Measurements from ENCODE around the gene RPAP3. TPM values are rescaled to one million over a fixed set of nuclear protein-coding genes. Genes with fewer than 3 reads are reported as not detected.

RPAP3 gene, protein sequence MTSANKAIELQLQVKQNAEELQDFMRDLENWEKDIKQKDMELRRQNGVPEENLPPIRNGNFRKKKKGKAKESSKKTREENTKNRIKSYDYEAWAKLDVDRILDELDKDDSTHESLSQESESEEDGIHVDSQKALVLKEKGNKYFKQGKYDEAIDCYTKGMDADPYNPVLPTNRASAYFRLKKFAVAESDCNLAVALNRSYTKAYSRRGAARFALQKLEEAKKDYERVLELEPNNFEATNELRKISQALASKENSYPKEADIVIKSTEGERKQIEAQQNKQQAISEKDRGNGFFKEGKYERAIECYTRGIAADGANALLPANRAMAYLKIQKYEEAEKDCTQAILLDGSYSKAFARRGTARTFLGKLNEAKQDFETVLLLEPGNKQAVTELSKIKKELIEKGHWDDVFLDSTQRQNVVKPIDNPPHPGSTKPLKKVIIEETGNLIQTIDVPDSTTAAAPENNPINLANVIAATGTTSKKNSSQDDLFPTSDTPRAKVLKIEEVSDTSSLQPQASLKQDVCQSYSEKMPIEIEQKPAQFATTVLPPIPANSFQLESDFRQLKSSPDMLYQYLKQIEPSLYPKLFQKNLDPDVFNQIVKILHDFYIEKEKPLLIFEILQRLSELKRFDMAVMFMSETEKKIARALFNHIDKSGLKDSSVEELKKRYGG
- 10 to 100 TPM in 11 of 12 donors, not detected in 1; 21.4 to 38.4 (median 30.7) TPM for polyA plus RNA-seq (ENCODE audit: insufficient read length in 12 of 12)
- long read RNA-seq, donor 1, full-length matches to known transcripts, result 11 of 11 reads
- long read RNA-seq, donor 1, partial matches to known transcripts, result 0 of 11 reads
- long read RNA-seq, donor 1, other reads (novel, unspliced or antisense), result 0 of 11 reads
- long read RNA-seq, donor 2, full-length matches to known transcripts, result 6 of 6 reads
- long read RNA-seq, donor 2, partial matches to known transcripts, result 0 of 6 reads
- long read RNA-seq, donor 2, other reads (novel, unspliced or antisense), result 0 of 6 reads
- long read RNA-seq, donor 3, partial matches to known transcripts, result 0 of 1 reads
- long read RNA-seq, donor 3, other reads (novel, unspliced or antisense), result 0 of 1 reads
- long read RNA-seq, donor 4, partial matches to known transcripts, result 0 of 3 reads
- long read RNA-seq, donor 4, other reads (novel, unspliced or antisense), result 0 of 3 reads
- long read RNA-seq, donor 5, result 0 reads
- long read RNA-seq, donor 6, partial matches to known transcripts, result 0 of 1 reads
- long read RNA-seq, donor 6, other reads (novel, unspliced or antisense), result 0 of 1 reads
- long read RNA-seq, donor 7, full-length matches to known transcripts, result 5 of 5 reads
- long read RNA-seq, donor 7, partial matches to known transcripts, result 0 of 5 reads
- long read RNA-seq, donor 7, other reads (novel, unspliced or antisense), result 0 of 5 reads
- long read RNA-seq, donor 8, full-length matches to known transcripts, result 4 of 4 reads
- long read RNA-seq, donor 8, partial matches to known transcripts, result 0 of 4 reads
- long read RNA-seq, donor 8, other reads (novel, unspliced or antisense), result 0 of 4 reads
- long read RNA-seq, donor 9, full-length matches to known transcripts, result 1 of 1 reads
- long read RNA-seq, donor 9, partial matches to known transcripts, result 0 of 1 reads
- long read RNA-seq, donor 9, other reads (novel, unspliced or antisense), result 0 of 1 reads
- long read RNA-seq, donor 10, full-length matches to known transcripts, result 9 of 9 reads
- long read RNA-seq, donor 10, partial matches to known transcripts, result 0 of 9 reads
- long read RNA-seq, donor 10, other reads (novel, unspliced or antisense), result 0 of 9 reads
- long read RNA-seq, donor 11, full-length matches to known transcripts, result 4 of 4 reads
- long read RNA-seq, donor 11, partial matches to known transcripts, result 0 of 4 reads
- long read RNA-seq, donor 11, other reads (novel, unspliced or antisense), result 0 of 4 reads

DNA sequence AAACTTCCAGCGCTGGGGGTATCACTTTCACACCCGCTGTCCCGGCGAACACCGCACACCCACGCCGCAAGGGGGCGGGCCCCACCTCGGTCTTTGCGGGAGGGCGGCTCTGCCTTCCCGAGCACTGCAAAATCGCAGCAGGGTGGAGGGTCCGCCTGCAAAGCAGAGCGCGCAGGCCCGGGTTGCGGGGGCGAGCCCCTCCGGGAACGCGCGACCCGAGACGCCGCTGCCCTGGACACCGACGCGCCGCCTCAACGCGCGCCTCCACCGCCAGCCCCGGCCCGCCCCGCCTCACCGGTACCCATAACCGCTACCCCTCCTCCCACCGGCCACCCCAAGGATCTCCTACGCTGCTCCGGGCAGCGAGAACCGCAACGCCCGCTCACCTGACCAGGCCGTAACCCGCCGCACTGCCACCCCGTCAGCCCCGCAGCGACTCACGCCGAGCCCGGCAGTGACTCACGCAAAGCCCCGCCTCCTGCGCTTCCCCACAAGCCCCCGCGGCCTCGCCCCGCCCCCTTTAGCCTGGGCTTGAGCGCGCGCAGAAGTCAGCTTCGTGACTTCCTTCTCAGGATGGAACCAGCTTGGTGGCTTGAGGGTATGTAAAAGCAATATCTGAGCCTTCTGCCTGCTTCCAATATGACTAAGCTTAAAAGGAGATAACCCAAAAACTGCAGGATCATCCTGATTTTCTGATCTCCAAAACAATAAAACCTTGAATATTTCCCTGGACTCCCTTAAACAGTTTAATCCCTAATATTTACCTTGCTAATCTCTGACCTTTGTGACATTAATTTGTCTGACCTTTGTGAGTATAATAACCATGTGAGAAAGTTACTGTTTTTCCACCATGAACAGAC is at the start of gene RPAP3:
RPAP3 (minus strand) TSS at position 465 of the 860 bp plus-strand sequence. CDS start 3,190 bp downstream, outside the sequence.
- peak; percentile 95 for DNase-seq

GRCh38 chr12:47754881-47755280 is 49.1 kb upstream of the RPAP3 start:
- DNase-seq, result no peak

GRCh38 chr12:47754126-47754525 is 48.3 kb upstream of the RPAP3 start:
- no peak for DNase-seq

DNA sequence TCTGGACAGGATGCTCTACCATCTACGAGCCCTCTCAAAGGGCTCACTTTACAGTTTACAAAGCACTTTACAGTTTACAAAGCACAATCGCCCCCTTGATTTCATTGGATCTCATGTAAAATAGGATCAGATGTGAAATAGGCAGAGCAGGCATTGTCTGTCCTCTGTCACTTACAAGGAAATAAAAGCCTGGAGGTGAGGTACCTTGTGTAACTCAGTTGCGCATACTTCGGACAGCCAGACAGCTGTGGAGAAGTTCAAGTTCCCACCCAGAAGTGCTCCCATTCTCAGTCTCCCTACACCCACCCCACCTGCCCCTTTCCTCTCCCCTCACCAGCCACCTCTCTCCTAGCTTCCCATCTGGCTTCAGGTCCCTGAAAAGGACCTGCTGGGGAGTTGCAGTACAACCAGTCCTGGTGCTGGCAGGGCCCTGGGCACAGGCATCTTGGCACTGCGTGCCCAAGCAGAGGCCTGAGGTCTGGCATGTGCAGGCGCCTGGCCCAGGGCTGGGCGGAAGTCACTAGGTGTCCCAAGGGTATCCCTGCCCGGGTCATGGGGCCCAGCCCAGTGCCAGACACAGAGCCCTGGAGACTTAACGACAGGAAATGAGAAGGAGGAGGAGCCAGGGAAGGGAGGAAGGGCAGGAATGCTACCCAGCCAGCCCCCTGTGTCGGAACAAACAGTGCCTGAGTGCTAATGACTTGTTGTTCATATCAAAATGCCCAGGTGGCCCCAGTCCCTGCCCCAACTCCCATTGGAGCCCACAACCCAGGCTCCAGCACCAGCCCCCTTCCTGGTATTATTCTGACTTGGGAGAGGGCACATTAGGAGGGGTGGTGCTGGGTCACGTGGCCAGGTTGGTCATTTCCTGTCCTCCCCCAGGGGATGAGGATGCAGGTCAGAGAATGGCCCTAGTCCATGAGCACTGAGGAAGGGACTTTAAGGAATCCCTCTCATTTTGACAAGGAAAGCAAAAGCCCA is 47.5 kb upstream of the RPAP3 start:
- no peak for DNase-seq

DNA sequence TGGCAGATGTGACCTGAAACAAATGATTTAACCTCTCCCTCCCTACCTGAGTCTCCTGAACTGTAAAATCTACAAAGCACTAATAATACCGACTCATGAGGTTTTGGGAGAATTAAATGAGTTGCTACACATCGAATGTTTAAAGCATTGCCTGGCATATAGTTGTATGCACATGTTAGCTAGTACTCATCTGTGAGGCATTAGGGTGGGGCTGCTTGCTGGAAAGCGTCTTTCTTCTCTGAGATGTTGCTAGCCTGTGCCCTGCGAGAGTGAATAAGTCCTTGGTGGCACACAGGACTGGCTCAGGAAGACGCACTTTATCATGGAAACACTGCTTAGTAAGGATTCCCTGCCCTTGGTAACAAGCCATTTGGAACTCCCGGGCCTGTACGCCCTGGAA is 46.7 kb upstream of the RPAP3 start:
- no peak for DNase-seq

- no peak for DNase-seq
Measured at GRCh38 chr12:47752121-47752520, 46.3 kb upstream of the RPAP3 start.

DNA sequence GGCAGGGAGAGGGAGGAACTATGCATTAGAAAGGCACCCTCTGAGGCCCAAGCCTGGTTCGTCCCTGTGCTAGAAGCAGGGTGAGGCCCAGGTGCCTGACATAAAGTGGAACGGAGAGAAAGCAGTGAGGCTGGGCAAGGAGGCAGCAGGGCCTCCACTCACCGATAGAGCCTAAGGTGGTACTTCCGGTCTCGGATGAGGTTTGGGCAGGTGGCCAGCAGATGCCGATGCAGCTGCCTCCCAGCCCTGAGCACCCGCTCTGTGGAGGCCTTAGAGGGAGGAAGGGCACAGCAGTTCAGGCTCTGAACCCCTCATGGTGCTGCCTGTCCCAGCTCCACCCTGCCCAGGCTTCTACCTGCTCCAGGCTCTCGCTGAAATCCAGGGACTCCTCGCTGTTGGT is 45.7 kb upstream of the RPAP3 start:
- no peak for DNase-seq

DNA sequence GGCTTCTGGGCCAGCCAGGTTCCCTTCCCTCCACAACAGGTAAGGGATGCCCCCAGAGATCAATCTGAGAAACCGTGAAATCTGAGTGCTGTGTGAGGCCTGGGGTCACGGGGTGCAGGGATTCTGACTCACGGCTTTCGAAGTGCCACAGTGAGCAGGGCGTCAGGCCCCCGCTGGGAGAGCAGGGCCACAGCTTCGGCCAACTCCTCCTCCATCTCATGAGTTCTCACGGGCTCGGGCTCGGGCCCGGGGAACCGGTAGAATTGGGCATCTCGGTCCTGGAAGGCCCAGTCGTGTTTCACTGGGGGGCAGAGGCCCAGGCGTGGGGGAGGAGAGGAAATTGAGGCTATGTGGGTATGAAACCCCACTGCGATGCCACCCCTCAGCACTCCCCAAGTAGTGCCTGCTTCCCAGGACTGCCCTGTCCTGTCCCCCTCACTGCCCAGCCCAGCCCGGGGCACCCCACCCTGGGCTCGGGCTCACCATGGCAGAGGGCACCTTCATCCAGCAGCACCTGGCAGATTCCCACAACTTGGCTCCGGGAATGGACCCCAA is 45.2 kb upstream of the RPAP3 start:
- no peak for DNase-seq

- DNase-seq, result no peak
Measured at GRCh38 chr12:47750229-47750798, 44.5 kb upstream of the RPAP3 start.

DNA sequence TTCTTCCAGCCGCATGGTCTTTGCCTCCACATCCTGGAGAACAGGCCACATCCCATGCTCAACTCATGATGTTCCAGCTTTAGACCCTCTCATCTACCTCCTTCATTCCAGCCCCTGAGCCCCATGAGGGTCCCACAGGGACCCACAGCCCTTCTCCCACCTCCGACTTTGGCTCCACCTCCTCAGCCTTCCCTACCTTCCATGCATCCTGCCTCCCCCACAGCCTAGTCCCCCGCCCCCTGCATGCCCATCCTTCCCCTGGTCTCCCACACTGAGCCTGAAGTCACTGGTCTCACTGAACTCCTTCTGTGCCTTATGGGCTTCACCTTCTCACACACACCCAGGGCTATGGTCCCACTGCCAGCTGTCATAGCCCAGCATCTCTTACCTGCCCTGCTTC is 43.1 kb upstream of the RPAP3 start:
- no peak for DNase-seq

- DNase-seq, result no peak
Measured at GRCh38 chr12:47748507-47748828, 42.6 kb upstream of the RPAP3 start.

DNA sequence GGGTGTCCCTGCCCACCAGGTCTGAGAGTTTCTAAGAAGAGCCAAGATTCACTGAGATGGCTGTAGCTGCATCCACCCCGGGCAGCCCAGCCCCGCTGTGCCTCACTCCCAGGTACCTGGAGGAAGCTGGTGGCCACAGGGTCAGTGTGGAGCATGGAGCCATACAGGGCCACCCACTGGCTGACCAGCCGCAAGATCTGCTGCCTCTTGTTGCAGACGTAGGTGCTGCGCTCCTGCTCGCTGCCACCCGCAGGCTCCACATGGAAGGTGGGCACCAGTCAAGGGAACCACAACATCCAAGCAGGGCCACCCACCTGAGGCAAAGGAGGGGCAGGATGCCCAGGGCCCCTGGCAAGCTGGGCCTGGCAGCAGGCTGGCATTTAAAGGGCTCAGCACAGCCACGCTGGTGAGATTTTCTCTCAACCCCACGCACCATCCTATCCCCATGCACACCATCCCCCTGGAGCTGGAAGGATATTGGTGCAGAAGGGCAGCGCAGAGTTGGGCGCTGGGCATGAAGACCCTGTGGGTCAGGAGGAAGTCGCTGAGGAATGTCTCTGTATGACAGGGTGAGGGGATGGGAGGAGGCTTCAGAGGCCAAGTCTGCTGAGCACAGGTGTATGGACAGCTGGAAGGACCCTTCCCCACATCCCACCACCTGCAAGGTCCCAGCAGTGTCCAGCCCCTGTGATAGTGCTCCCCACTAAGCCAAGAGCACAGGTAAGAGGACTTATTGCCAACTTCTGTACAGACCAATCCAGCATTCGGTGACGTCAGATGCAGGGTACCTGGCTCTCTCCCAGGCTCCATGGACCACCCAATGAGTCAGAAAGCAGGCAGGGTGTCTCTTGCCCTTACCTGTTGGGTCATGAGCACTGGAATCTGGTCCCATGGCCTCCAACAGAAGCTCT is 42.0 kb upstream of the RPAP3 start:
- no peak for DNase-seq

DNA sequence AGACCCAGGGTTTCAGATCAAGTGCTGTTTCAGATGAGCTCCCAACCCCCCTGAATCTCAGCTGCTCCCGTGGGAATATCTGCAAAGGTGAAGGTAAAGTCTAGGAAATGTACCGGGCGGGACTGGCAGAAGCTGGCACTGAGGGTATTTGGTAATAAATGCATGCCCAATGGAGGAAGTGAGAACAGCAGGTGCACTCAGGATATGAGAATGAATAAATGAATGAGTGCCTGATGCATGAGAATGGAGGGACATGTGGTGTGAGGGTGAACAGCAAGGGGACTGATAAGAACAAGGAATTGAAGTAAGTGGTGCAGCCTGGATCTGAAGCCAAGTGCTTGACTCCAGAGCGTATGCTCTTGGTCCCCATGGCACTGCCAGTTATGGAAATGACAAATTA is 41.3 kb upstream of the RPAP3 start:
- no peak for DNase-seq

- DNase-seq, result no peak
Measured at GRCh38 chr12:47746523-47746922, 40.7 kb upstream of the RPAP3 start.

- DNase-seq, result no peak
Measured at GRCh38 chr12:47746073-47746472, 40.2 kb upstream of the RPAP3 start.

- DNase-seq, result no peak
Measured at GRCh38 chr12:47745485-47746041, 39.7 kb upstream of the RPAP3 start.

All from muscle of arm (tissue), 14 donors.